Karpas-422 (cell line): Measurements from ENCODE around the gene SPRYD3. TPM values are rescaled to one million over a fixed set of nuclear protein-coding genes. Genes with fewer than 3 reads are reported as not detected.
"Not testable (repeated sequence)": the region's sequence is repeated elsewhere in the genome, so short reads cannot be mapped to it uniquely, and the experiment has no call there.

Source experiments
- DNase-seq: peaks from one replicate; pipeline ENCODE4 v3.0.0-alpha.2; 2015
- H2AFZ ChIP-seq: fragments of 200-600 bp; sonication (generic); 2 replicates; pipeline ENCODE4 v1.6.1; 2014; ENCODE audit warnings: antibody characterized with exemption, low read length, mixed read lengths
- H3K27ac ChIP-seq: fragments of 200-600 bp; sonication (generic); 2 replicates; pipeline ENCODE4 v1.5.1; 2014; ENCODE audit warnings: mild to moderate bottlenecking, low read length, moderate library complexity
- H3K27me3 ChIP-seq: fragments of 200-600 bp; sonication (generic); 2 replicates; pipeline ENCODE4 v1.6.1; 2014; ENCODE audit warnings: low read length, mixed read lengths
- H3K36me3 ChIP-seq: fragments of 200-600 bp; sonication (generic); 2 replicates; pipeline ENCODE4 v1.6.1; 2014; ENCODE audit warnings: low read length, mixed read lengths; ENCODE audit not compliant: insufficient read depth
- H3K4me1 ChIP-seq: fragments of 200-600 bp; sonication (generic); 2 replicates; pipeline ENCODE4 v1.6.1; 2014; ENCODE audit warnings: mild to moderate bottlenecking, low read length, mixed read lengths
- H3K4me2 ChIP-seq: fragments of 200-600 bp; sonication (generic); 2 replicates; pipeline ENCODE4 v1.6.1; 2014; ENCODE audit warnings: low read length, low read depth, mild to moderate bottlenecking; ENCODE audit not compliant: poor library complexity, severe bottlenecking
- H3K4me3 ChIP-seq: fragments of 200-600 bp; sonication (generic); 2 replicates; pipeline ENCODE4 v1.5.1; 2014; ENCODE audit warnings: mild to moderate bottlenecking, antibody characterized with exemption, low read length, mixed read lengths
- H3K79me2 ChIP-seq: fragments of 200-600 bp; sonication (generic); 2 replicates; pipeline ENCODE4 v1.6.1; 2014; ENCODE audit warnings: mild to moderate bottlenecking, low read length, mixed read lengths
- H3K9ac ChIP-seq: fragments of 200-600 bp; sonication (generic); 2 replicates; pipeline ENCODE4 v1.6.0; 2014; ENCODE audit warnings: low read length
- H3K9me2 ChIP-seq: fragments of 200-600 bp; sonication (generic), shearing (Covaris generic); replicated peaks from 2 replicates; pipeline ENCODE4 v1.6.0; 2014; ENCODE audit warnings: mild to moderate bottlenecking, low read length, moderate library complexity; ENCODE audit not compliant: insufficient read depth
- H3K9me3 ChIP-seq: fragments of 300-700, 200-600 bp; sonication (generic); 2 replicates; pipeline ENCODE4 v1.6.1; 2014; ENCODE audit warnings: low read length, mixed read lengths
- H4K20me1 ChIP-seq: fragments of 200-600 bp; sonication (generic); 2 replicates; pipeline ENCODE4 v1.6.1; 2014; ENCODE audit warnings: mild to moderate bottlenecking, antibody characterized with exemption, low read length, low read depth; ENCODE audit not compliant: insufficient read depth
- total RNA-seq: library from RNA; depleted of rRNA; stranded (reverse); fragments of >200 nt; shearing (Covaris generic); gene quantifications from 2 replicates; pipeline ENCODE4 v1.2.3, GENCODE V29; 2014; ENCODE audit warnings: low replicate concordance

SPRYD3 gene
- total RNA-seq, 1 experiment from 2014 or later, result 11.1 TPM

GRCh38 chr12:53115891-53116648 is 36.9 kb upstream of the SPRYD3 start:
- Histone ChIP-seq H3K79me2 (no peaks in the 10 kb centered on the region), H3K36me3 (no peaks in the 10 kb centered on the region), H3K4me2 (no peak overlapping the region), H3K4me1 (no peaks in the 10 kb centered on the region), H3K4me3 (no peak overlapping the region), H2AFZ (no peak overlapping the region), H3K27me3 (no peaks in the 10 kb centered on the region), H3K9me3 (no peaks in the 10 kb centered on the region), H3K9ac (no peak overlapping the region), H4K20me1 (no peaks in the 10 kb centered on the region), H3K27ac (no peak overlapping the region), H3K9me2 (no peaks in the 10 kb centered on the region)
- no peak for DNase-seq

DNA sequence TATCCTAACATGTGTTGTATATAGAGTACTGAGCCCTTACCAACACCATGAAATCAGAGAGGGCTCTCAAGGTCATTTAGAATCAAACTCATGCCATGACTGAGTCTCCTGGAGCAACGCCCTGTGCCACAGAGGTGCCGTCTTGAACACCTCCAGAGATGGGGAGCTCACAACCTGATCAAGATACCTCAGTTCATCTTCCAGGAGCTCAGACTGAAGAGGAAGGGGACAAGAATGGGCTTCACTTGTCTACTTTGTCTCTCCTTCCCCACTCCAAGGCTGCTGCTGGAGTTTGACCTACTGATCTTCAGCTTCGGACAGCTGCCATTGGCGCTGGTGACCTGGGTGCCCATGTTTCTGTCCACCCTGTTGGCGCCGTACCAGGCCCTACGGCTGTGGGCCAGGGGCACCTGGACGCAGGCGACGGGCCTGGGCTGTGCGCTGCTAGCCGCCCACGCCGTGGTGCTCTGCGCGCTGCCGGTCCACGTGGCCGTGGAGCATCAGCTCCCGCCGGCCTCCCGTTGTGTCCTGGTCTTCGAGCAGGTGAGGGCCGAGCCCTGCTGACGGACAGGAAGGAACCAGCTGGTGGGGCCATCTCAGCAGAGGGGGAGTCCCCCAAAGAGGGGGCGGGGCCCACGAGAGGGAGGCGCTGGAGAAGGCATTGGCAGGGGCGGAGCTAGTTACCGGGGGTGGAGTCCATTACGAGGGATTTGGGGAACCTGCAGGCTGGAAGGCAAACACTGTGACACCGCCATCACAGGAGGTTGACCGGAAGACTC is 36.1 kb upstream of the SPRYD3 start:
- DNase-seq, result no peak

DNA sequence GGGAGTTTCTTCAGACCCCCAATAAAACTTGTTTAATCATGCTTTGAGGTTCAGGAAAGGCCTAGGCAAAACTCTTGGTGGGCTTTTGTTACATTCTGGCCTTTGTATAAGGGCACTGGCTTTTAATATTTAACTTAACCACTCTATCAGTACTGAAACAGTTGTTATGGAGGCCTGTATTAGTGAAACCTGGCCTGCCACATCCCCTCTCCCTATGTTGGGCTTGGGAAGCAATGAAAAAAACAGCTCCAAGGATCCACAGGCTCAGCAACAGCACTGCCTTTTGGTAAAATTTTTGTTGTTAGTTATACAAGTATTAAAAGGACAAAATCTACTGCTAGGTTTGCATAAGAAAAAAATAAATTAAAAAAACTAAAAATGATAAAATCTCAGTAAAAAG is 34.8 kb upstream of the SPRYD3 start:
- Histone ChIP-seq H3K4me1 (no peaks in the 10 kb centered on the region), H3K36me3 (no peaks in the 10 kb centered on the region), H2AFZ (no peak overlapping the region), H3K9ac (no peak overlapping the region), H3K9me3 (no peaks in the 10 kb centered on the region), H3K79me2 (no peaks in the 10 kb centered on the region), H3K27me3 (no peaks in the 10 kb centered on the region), H3K4me3 (no peak overlapping the region), H4K20me1 (no peaks in the 10 kb centered on the region), H3K27ac (no peak overlapping the region), H3K9me2 (no peaks in the 10 kb centered on the region), H3K4me2 (no peak overlapping the region)
- no peak for DNase-seq

More for the DNA sequence above, 36.1 kb upstream of the SPRYD3 start:
- Histone ChIP-seq H4K20me1 (no peaks in the 10 kb centered on the region), H3K79me2 (no peaks in the 10 kb centered on the region), H3K36me3 (no peaks in the 10 kb centered on the region), H2AFZ (no peak overlapping the region), H3K9me3 (no peaks in the 10 kb centered on the region), H3K4me1 (no peaks in the 10 kb centered on the region), H3K9ac (no peak overlapping the region), H3K4me2 (no peak overlapping the region), H3K9me2 (no peaks in the 10 kb centered on the region), H3K4me3 (no peak overlapping the region), H3K27me3 (no peaks in the 10 kb centered on the region), H3K27ac (no peak overlapping the region)

GRCh38 chr12:53113136-53113705 is 34.0 kb upstream of the SPRYD3 start:
- Histone ChIP-seq H2AFZ (no peak overlapping the region), H3K9me3 (no peaks in the 10 kb centered on the region), H3K27me3 (no peaks in the 10 kb centered on the region), H3K79me2 (no peaks in the 10 kb centered on the region), H3K4me3 (no peak overlapping the region), H3K36me3 (no peaks in the 10 kb centered on the region), H3K27ac (no peak overlapping the region), H4K20me1 (no peaks in the 10 kb centered on the region), H3K4me1 (no peaks in the 10 kb centered on the region), H3K9ac (no peak overlapping the region), H3K9me2 (no peaks in the 10 kb centered on the region), H3K4me2 (no peak overlapping the region)
- no peak for DNase-seq

DNA sequence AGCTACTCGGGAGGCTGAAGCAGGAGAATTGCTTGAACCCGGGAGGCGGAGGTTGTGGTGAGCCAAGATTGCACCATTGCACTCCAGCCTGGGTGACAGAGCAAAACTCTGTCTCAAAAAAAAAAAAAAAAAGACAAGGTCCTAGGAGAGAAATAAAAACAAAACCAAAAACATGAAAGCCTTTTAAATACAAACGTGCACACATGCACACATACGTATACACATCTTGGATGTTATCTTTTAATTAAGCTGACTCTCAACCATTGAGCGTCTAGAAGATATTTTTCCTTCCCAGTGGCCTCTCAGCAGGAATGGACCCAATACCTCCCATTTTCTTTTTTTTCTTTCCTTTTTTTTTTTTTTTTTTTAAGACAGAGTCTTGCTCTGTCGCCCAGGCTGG is 33.2 kb upstream of the SPRYD3 start:
- not testable (repeated sequence) for H3K36me3 ChIP-seq, H3K27ac ChIP-seq, H3K4me2 ChIP-seq, H3K4me1 ChIP-seq, H3K27me3 ChIP-seq, H4K20me1 ChIP-seq, H3K4me3 ChIP-seq, H2AFZ ChIP-seq, H3K9me3 ChIP-seq, H3K79me2 ChIP-seq, H3K9me2 ChIP-seq, H3K9ac ChIP-seq, DNase-seq

DNA sequence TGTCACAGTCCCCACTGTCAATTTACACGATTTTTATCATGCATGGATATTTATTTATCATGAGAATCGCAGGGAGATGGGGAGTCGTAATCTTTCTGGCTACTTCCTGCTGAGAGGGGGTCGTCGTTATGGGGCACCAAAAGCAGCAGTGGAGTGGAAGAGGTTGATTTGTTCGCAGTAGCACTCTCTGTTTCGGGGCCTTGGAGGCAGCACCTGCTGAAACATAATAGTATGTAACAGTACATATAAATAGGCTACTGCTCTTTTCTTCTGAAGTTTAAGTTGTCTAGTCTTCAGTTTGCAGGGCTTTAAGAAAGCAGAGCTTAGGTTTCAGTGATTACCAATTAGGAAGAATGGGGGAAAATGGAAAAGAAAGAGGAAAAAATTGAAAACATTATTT is 27.9 kb upstream of the SPRYD3 start:
- no peaks in the 10 kb centered on the region for H3K9me2 ChIP-seq
- H3K4me2 ChIP-seq, result no peak overlapping the region
- H3K4me3 ChIP-seq, result no peak overlapping the region
- 0 out of 2 replicates have a peak, but pooled peaks cover 4% of the 10 kb centered on the region for H3K4me1 ChIP-seq
- H4K20me1 ChIP-seq, result no peaks in the 10 kb centered on the region
- no peaks in the 10 kb centered on the region for H3K36me3 ChIP-seq
- H3K27me3 ChIP-seq, result no peaks in the 10 kb centered on the region
- H3K9ac ChIP-seq, result no peak overlapping the region
- no peak overlapping the region for H2AFZ ChIP-seq
- H3K27ac ChIP-seq, result no peak overlapping the region
- no peaks in the 10 kb centered on the region for H3K79me2 ChIP-seq
- H3K9me3 ChIP-seq, result no peaks in the 10 kb centered on the region
- DNase-seq, result peak; percentile 29

- no peak overlapping the region for H3K9ac ChIP-seq
- no peaks in the 10 kb centered on the region for H3K27me3 ChIP-seq
- H3K36me3 ChIP-seq, result no peaks in the 10 kb centered on the region
- H3K79me2 ChIP-seq, result no peaks in the 10 kb centered on the region
- H3K9me3 ChIP-seq, result no peaks in the 10 kb centered on the region
- H2AFZ ChIP-seq, result no peak overlapping the region
- no peak overlapping the region for H3K4me3 ChIP-seq
- no peaks in the 10 kb centered on the region for H3K9me2 ChIP-seq
- no peak overlapping the region for H3K27ac ChIP-seq
- no peaks in the 10 kb centered on the region for H4K20me1 ChIP-seq
- H3K4me2 ChIP-seq, result no peak overlapping the region
- H3K4me1 ChIP-seq, result 0 out of 2 replicates have a peak, but pooled peaks cover 4% of the 10 kb centered on the region
- DNase-seq, result peak; percentile 12
Measured at GRCh38 chr12:53105712-53106439, 26.7 kb upstream of the SPRYD3 start.

DNA sequence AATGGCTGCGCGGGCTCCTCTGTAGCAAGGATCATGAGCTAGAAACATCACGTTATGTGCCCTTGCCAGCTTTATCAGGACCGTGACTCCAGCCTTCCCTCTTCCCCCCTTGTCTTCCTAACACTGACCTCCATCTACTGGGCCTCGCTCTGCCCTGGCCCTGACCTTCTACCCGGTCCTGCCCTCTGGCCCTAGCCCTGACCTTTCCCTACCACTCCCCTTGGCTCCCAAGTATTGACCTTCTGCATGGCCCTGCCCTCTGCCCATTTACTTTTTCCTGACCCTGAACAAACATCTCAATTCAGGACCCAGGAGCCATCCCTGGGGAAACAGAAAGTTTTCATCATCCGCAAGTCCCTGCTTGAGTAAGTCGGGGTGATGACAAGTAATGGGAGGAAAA is 26.1 kb upstream of the SPRYD3 start:
- Histone ChIP-seq H3K9ac (no peak overlapping the region), H3K27ac (no peak overlapping the region), H4K20me1 (no peaks in the 10 kb centered on the region), H3K36me3 (no peaks in the 10 kb centered on the region), H3K9me3 (no peaks in the 10 kb centered on the region), H2AFZ (no peak overlapping the region), H3K4me3 (no peak overlapping the region), H3K9me2 (no peaks in the 10 kb centered on the region), H3K79me2 (no peaks in the 10 kb centered on the region), H3K4me1 (0 out of 2 replicates have a peak, but pooled peaks cover 4% of the 10 kb centered on the region), H3K27me3 (no peaks in the 10 kb centered on the region), H3K4me2 (no peak overlapping the region)
- DNase-seq, result no peak
